CD14-positive monocyte (primary cell): Measurements from ENCODE around the gene TRAPPC3. TPM values are rescaled to one million over a fixed set of nuclear protein-coding genes. Genes with fewer than 3 reads are reported as not detected.

Experiments
- DNase-seq, 3 donors: peaks; one replicate each; pipeline ENCODE4 v3.0.0-alpha.2; 2011 to 2022
- H2AFZ ChIP-seq: 2 replicates; pipeline ENCODE4 v1.6.0; 2012; ENCODE audit warnings: mild to moderate bottlenecking, low read depth, low read length, inconsistent platforms; ENCODE audit not compliant: insufficient read depth, poor library complexity, severe bottlenecking
- H3K27ac ChIP-seq, 2 donors: 1 replicate in 1 of 2; 2 replicates in 1 of 2; pipeline ENCODE4 v1.5.1; 2012 to 2013; ENCODE audit warnings: low read length in 2 of 2, control low read depth in 1 of 2, inconsistent platforms in 1 of 2, low read depth in 1 of 2, mild to moderate bottlenecking in 1 of 2
- H3K27me3 ChIP-seq, 2 donors: one replicate each; pipeline versions ENCODE4 v1.6.0 to v1.6.1; 2011 to 2013; ENCODE audit warnings: low read length in 2 of 2; ENCODE audit not compliant: control insufficient read depth in 2 of 2, insufficient read depth in 2 of 2
- H3K36me3 ChIP-seq, 2 donors: replicated peaks in 1 of 2; 1 replicate in 1 of 2; 2 replicates in 1 of 2; pipeline versions ENCODE4 v1.5.1 to v1.6.1; 2012 to 2013; ENCODE audit warnings: low read length in 2 of 2, control low read depth in 1 of 2, inconsistent platforms in 1 of 2, mild to moderate bottlenecking in 1 of 2; ENCODE audit not compliant: insufficient read depth in 2 of 2, control insufficient read depth in 1 of 2
- H3K4me1 ChIP-seq, 2 donors: 1 replicate in 1 of 2; 2 replicates in 1 of 2; pipeline versions ENCODE4 v1.5.1 to v1.6.1; 2012 to 2013; ENCODE audit warnings: low read length in 2 of 2, control low read depth in 1 of 2, inconsistent platforms in 1 of 2, mild to moderate bottlenecking in 1 of 2, moderate library complexity in 1 of 2; ENCODE audit not compliant: insufficient read depth in 2 of 2, control insufficient read depth in 1 of 2
- H3K4me2 ChIP-seq: replicated peaks from 2 replicates; pipeline ENCODE3; 2012; ENCODE audit warnings: low read length, moderate library complexity, mild to moderate bottlenecking; ENCODE audit not compliant: poor library complexity, severe bottlenecking; ENCODE audit errors: extremely low read depth
- H3K4me3 ChIP-seq, 3 experiments: fragments of 200-600 bp in 1 of 3; sonication (generic) in 1 of 3; replicated peaks in 1 of 3; 1 replicate in 2 of 3; 2 replicates in 1 of 3; pipeline ENCODE4 v1.5.1; 2011 to 2013; ENCODE audit warnings: low read length in 3 of 3, mild to moderate bottlenecking in 3 of 3, control low read depth in 2 of 3, low read depth in 2 of 3, inconsistent platforms in 1 of 3, moderate library complexity in 1 of 3
- H3K79me2 ChIP-seq: 2 replicates; pipeline ENCODE4 v1.6.0; 2012; ENCODE audit warnings: mild to moderate bottlenecking, control low read depth, inconsistent platforms, low read length, moderate library complexity; ENCODE audit not compliant: insufficient read depth
- H3K9ac ChIP-seq: 2 replicates; pipeline ENCODE4 v1.6.0; 2017; ENCODE audit warnings: low read length, mild to moderate bottlenecking; ENCODE audit not compliant: insufficient read depth, poor library complexity, severe bottlenecking
- H3K9me3 ChIP-seq, 2 donors: replicated peaks in 1 of 2; 1 replicate in 1 of 2; 2 replicates in 1 of 2; pipeline versions ENCODE4 v1.5.1 to v1.6.1; 2012 to 2013; ENCODE audit warnings: low read length in 2 of 2, control low read depth in 1 of 2; ENCODE audit not compliant: control insufficient read depth in 1 of 2, insufficient read depth in 1 of 2
- H4K20me1 ChIP-seq: 2 replicates; pipeline ENCODE4 v1.6.0; 2012; ENCODE audit warnings: mild to moderate bottlenecking, low read length, control low read depth, moderate library complexity; ENCODE audit not compliant: insufficient read depth
- H3K27ac Mint-ChIP-seq, 7 donors: one replicate each; pipeline ENCODE4 v1.8.0; 2020; ENCODE audit warnings: mild to moderate bottlenecking in 7 of 7, mixed read lengths in 7 of 7, moderate library complexity in 6 of 7, inconsistent platforms in 2 of 7
- H3K27me3 Mint-ChIP-seq, 3 donors: one replicate each; pipeline ENCODE4 v1.8.0; 2021 to 2022; ENCODE audit warnings: low read depth in 3 of 3, mild to moderate bottlenecking in 3 of 3, mixed read lengths in 3 of 3, moderate library complexity in 3 of 3, inconsistent platforms in 1 of 3
- H3K36me3 Mint-ChIP-seq, 2 donors: one replicate each; pipeline ENCODE4 v1.8.0; 2020; ENCODE audit warnings: mixed read lengths in 2 of 2, inconsistent platforms in 1 of 2, mild to moderate bottlenecking in 1 of 2
- H3K4me1 Mint-ChIP-seq: one replicate; pipeline ENCODE4 v1.8.0; 2020; ENCODE audit warnings: mild to moderate bottlenecking, mixed read lengths
- H3K4me3 Mint-ChIP-seq, 2 donors: one replicate each; pipeline ENCODE4 v1.8.0; 2020; ENCODE audit warnings: mild to moderate bottlenecking in 2 of 2, mixed read lengths in 2 of 2, moderate library complexity in 1 of 2
- H3K9me3 Mint-ChIP-seq, 7 donors: one replicate each; pipeline ENCODE4 v1.8.0; 2020 to 2022; ENCODE audit warnings: mixed read lengths in 7 of 7, mild to moderate bottlenecking in 6 of 7, moderate library complexity in 6 of 7, inconsistent platforms in 2 of 7
- CTCF ChIP-seq: fragments of 200-600 bp; IDR thresholded peaks from one replicate; pipeline ENCODE4 v1.8.0; 2022; ENCODE audit warnings: antibody characterized with exemption, mild to moderate bottlenecking
- WGBS: methylation state at CpG from one replicate; pipeline ENCODE4 v1.1.5; 2013; ENCODE audit warnings: missing lambda C conversion rate; ENCODE audit not compliant: insufficient coverage; 5-methylcytosine and 5-hydroxymethylcytosine counted together
- intact Hi-C, 2 donors: fragments of 100-400 bp; cut with micrococcal nuclease; formaldehyde crosslinking; loops; one replicate each; pipeline versions ENCODE4 v1.15.0 to v1.15.1; 2023
- polyA plus RNA-seq, 3 donors: library from polyadenylated mRNA; depleted of rRNA in 1 of 3; unstranded in 2 of 3; stranded (reverse) in 1 of 3; fragments of 300-500 nt in 2 of 3; fragments of >200 nt in 1 of 3; fragmentation: Illumina TruSeq in 2 of 3; gene quantifications; 1 replicate in 2 of 3; 2 replicates in 1 of 3; pipeline ENCODE4 v1.2.3, GENCODE V29; 2012 to 2021

Gene TRAPPC3
- polyA plus RNA-seq, 3 donors, result 61.1 to 136 (median 125) TPM

- H3K36me3 Mint-ChIP-seq, result peaks cover 27 to 30% of the 10 kb centered on the region in 2 donors
- intact Hi-C loops, result no loop called here
- peaks cover 21% of the 10 kb centered on the region for H4K20me1 ChIP-seq
- peak within 1 kb of the TSS; percentile 100 for H2AFZ ChIP-seq
- TF ChIP-seq CTCF, result peak; percentile 99
- peak within 1 kb of the TSS; percentile 92 to 100 for H3K4me3 Mint-ChIP-seq
- peak within 1 kb of the TSS; percentile 92 to 99 (median 95) for H3K27ac Mint-ChIP-seq
- peak within 1 kb of the TSS; percentile 75 to 94 (median 86) for H3K4me3 ChIP-seq
- peaks cover 8 to 14% (median 11%) of the 10 kb centered on the region in 3 donors for H3K27me3 Mint-ChIP-seq
- no peaks in the 10 kb centered on the region for H3K9me3 ChIP-seq
- H3K27me3 ChIP-seq, result peaks cover 0 to 15% of the 10 kb centered on the region in 2 donors
- under 1% methylated on average over 84 of the region's 84 CpGs for WGBS
- H3K27ac ChIP-seq, result peak within 1 kb of the TSS; percentile 82 to 89
- H3K79me2 ChIP-seq, result peaks cover 45% of the 10 kb centered on the region
- H3K9ac ChIP-seq, result peak within 1 kb of the TSS; percentile 90
- peaks cover 0 to 3% (median 0%) of the 10 kb centered on the region in 7 donors for H3K9me3 Mint-ChIP-seq
- H3K36me3 ChIP-seq, result peaks cover 29 to 30% of the 10 kb centered on the region in 2 donors
- peaks cover 26% of the 10 kb centered on the region for H3K4me1 Mint-ChIP-seq
- DNase-seq, result peak; percentile 87 to 90 (median 89)
- peak within 1 kb of the TSS; percentile 76 for H3K4me2 ChIP-seq
- peaks cover 37 to 38% of the 10 kb centered on the region in 2 donors for H3K4me1 ChIP-seq
Observed at GRCh38 chr1:36088577-36089392, 60.5 kb downstream of the TRAPPC3 start, which contains the start of gene ADPRS. Gene ADPRS (plus strand): TSS chr1:36088892. CDS start chr1:36088905, 13 bp downstream.

GRCh38 chr1:36088265-36088576 lies 61.1 kb downstream of the TRAPPC3 start:
- no peak for DNase-seq
- WGBS, result 5% methylated on average over 6 of the region's 8 CpGs
- H4K20me1 ChIP-seq, result peaks cover 21% of the 10 kb centered on the region
- H3K4me3 Mint-ChIP-seq, result peak overlapping the region; percentile 92 to 100
- H3K36me3 ChIP-seq, result peaks cover 23 to 25% of the 10 kb centered on the region in 2 donors
- peaks cover 34 to 35% of the 10 kb centered on the region in 2 donors for H3K4me1 ChIP-seq
- H3K9me3 ChIP-seq, result no peaks in the 10 kb centered on the region
- peak overlapping the region in 3 of 7 donors; percentile 18 to 79 (median 54) for H3K27ac Mint-ChIP-seq
- peak overlapping the region; percentile 12 to 82 for H3K27ac ChIP-seq
- peak overlapping the region; percentile 75 to 94 (median 86) for H3K4me3 ChIP-seq
- H3K9me3 Mint-ChIP-seq, result peaks cover 0 to 3% (median 0%) of the 10 kb centered on the region in 7 donors
- peaks cover 13 to 19% (median 15%) of the 10 kb centered on the region in 3 donors for H3K27me3 Mint-ChIP-seq
- peaks cover 21 to 24% of the 10 kb centered on the region in 2 donors for H3K36me3 Mint-ChIP-seq
- H3K4me2 ChIP-seq, result peak overlapping the region; percentile 76
- H3K27me3 ChIP-seq, result peaks cover 0 to 20% of the 10 kb centered on the region in 2 donors
- H3K4me1 Mint-ChIP-seq, result peaks cover 22% of the 10 kb centered on the region
- H3K79me2 ChIP-seq, result peaks cover 44% of the 10 kb centered on the region
- peak overlapping the region; percentile 100 for H2AFZ ChIP-seq
- intact Hi-C loops, result no loop called here
- peak overlapping the region; percentile 90 for H3K9ac ChIP-seq
- no peak for TF ChIP-seq CTCF
